Activated T-cell treated with anti-CD3 and anti-CD28 coated beads, Interleukin-2, amount 50 U/mL, for 1 hour (primary cell): ENCODE measurements around the gene CREB5.

Source experiments
- DNase-seq: peaks from one replicate; pipeline ENCODE4 v3.0.0-alpha.2; 2020

Gene CREB5

DNA sequence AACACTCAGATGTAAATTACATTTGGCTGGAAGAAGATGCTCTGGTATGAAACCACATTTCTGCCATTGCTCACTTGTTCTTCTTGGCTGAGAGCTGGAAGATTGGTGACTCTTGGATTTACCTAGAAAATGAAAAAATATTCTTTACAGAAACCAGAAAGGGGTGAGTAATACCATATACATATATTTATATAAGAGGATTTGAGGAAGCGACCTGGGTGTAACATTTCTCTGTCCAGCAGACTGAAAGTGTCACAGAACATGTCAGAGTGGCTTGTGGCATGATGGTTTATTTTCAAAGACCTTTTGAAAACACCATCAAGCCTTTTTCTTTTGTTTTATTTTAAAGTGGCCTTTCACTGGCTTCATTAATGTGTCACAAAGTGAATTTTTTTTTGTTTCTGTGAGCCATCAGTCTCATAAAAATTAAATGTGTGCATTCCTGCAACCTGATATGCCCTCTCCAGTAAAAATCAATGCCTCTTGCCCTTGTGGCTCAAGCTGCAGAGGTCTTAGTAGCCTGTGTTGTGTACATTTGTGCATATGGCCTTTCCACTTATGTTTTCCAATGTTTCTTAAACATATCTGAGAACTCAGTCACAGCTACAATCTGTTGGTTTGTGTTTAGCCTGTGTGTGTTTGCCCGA lies 23.5 kb downstream of the CREB5 start:
- no peak for DNase-seq

DNA sequence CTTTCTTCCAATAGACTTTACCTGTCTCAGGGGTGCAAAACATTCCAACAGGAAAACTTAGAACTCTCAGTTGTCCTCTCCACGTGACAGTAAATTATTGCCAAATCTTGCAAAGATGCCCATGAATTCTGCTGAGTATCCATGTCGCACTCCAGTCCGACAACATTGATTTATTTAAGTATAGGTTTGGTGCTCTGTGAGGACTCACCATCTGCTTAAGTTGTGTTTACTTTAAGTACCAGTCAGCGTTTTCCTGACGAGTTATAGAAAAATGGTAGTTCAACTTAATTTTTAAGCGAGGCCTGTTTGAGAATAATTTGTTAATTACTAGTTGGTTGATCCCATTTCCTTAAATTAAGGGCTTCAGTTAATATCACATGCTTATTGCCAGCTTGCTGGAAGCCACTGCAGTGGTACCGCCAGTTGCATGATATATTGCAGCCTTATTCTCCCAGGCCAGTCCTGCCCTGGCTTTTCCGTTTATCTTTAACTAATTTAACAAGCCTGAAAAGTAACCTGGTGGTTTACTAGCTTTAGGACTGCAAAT lies 27.8 kb downstream of the CREB5 start:
- DNase-seq: no peak

DNA sequence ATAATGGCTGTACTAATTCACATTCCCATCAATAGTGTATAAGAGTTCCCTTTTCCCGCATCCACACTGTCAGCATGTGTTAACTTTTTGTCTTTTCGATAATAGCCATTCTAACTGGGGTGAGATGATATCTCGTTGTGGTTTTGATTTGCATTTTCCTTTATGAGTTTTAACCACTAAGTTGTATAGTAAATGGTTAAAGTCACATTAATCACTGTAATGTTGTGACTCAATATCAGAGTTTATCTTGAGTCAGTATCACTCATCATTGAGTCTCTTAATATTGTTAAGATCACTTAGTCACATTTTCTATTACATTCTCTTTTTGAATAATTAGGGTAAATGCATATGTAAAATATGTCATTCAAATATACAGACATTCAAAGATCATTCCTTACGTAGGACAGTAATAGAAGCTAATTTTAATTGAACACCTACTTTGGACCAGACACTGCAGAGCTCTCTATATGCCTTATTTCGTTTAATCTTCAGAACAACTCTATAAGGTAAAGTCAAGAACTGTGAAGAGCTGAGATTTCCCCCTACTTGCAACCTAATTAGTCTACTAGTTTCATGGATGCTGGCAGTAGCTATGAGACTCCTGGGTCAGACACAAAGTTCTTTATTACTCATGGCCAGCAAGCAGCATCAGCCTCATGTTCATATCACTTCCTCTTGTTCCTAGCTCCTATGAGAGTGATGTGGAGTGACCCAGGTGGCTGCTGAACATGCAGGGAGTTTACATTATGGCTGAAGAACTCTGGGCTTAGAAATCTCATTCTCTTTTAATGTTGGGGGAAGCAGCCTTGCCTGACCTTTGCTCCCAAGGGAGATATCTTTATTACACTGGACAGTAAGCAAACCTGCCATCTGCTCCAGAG lies 30.5 kb downstream of the CREB5 start:
- no peak for DNase-seq

DNA sequence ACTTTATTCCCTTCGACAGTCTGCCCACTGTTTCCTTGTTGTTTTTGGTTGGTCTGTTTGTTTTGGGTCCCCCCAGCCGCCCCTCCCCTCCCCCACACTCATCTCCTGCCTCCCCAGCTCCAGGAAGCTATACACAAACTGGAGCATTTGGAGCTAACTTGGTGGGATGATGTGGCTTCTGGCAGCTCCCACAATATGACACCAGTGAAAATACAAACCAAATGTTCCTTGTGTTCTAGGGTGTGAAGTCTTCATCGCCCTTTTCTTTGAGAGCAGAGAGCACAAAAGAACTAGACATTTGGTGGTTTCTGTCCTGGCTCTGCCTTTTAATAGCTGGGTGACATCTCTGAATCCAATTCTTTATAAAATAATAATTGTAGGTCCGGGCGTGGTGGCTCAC lies 33.8 kb downstream of the CREB5 start:
- DNase-seq: no peak

DNA sequence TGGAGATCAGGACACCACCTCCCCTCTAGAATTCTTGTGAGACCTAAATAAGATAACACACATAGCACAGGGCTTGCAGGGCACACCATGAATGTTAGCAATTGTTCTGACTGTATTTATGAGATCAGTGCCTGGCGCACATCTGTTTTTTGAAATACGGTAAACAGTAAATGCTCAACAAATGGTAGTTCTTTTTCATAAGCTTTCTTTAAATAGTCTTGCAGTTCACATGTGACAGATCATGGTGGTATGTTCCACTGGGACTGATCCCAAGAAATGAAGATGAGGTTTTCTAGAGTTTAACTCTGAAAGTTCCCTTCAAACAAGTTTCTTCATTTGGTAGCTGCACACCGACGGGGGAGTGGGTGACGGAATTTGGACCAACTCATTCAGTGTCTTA lies 34.8 kb downstream of the CREB5 start:
- no peak for DNase-seq

DNA sequence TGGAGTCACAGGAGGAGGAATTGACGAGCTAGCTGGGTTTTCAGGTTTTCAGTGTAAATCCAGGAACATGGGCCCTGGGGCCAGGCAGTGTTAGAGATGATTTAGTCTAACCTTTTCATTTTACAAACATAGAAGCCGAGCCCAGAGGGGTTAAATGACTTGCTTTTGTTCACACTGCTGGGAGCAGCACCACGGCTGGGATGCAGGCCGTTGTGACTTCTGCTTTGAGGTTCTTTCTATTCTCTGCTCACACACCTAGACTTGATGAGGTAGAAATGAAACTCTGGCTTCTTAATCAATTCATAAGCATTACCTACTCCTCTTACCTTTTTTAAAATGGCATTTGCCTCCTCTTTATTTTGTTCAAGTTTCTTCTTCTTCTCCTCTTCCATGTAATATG lies 36.4 kb downstream of the CREB5 start:
- DNase-seq: no peak

DNA sequence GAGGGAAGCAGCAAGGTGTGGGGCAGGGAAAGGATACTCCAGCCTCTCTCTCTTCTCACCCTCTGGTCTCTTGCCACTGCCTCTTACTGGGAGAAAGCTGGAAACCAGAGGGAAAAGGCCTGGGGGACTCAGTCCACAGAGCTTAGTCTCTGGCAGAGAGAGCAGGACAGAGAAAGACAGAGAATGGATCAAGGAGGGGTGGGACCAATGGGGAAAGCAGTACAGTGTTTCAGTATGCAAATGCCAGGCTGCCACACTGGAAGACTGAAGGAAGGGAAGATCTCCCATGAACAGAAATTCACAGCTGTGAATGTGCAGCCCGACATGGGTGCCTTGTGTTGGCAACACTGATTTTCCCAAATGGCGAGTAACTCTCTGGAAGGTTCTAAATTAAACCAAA lies 40.4 kb downstream of the CREB5 start:
- DNase-seq: no peak

DNA sequence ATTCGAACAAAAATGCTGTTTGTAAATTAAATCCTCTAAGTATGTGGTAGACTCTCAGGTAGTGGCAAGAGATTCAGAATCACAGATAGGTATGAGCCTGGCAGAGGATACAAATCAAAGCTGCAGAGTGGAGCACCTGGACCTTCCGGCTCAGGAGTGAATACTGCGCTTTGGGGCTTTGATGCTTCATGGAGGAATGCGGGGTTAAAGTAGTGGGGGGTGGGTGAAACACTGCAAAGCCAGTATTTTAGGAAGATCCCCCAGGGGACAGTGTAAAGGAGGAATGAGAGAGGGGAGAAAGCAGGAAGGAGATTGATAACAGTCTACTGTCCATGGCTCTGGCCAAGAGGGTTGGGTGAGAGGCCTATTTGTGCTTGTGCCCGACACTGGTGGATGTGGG lies 43.2 kb downstream of the CREB5 start:
- no peak for DNase-seq

DNA sequence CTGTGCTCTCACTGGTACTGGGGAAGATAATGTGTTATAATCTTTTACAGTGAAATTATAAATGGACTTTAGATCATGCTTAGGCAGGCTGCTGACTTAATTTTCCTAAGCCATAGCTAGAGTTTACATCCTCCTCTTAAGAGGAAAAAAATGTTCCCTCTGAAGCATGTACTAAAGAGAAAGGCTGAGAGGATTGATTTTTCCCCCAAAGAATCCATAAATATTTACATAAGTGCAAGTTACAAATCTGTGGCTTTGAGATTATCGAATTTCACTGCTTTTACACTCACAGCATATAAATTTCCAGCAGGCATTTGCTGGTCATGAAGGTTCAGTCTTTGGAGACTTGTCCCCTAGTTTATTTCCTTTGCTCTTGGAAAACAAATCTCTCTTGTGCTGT lies 43.7 kb downstream of the CREB5 start:
- no peak for DNase-seq

DNA sequence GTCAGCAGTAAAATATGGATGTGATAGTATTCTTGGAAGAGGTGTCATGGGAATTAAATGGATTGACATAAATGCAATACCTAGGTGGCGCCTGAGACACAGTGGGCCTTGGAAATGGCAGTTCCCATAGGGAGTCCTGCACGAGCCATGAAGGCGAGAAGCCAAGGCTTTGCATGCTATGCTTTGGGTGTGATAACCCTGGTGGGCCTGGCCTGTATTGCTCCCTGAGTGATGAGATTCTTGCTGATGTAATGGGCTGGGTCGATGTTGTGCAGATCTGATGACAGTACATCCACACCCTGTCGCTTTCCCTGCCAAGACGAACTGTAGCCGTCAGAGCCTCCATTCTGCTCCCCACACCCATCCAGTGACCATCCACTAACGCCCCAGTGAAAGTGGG lies 46.4 kb downstream of the CREB5 start:
- no peak for DNase-seq

DNA sequence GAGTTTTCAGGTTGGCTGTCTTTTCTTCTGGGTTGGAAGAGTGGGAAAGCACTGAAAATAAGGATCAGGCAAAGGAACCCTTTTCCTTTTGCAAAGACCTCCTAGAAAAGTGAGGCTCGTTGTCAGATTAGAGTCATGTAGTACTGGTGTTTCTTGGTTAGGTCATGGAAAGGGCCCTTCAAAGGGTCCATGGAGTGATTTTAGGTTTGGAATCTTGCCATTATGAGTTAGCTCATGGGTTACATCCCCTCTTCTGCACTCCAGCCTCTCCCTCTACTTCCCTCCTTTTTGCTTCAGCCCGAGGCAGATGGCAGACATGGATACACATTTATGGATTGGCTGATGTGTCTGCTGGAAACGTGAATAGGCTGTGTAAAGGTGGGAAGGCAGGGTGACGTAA lies 47.0 kb downstream of the CREB5 start:
- no peak for DNase-seq

DNA sequence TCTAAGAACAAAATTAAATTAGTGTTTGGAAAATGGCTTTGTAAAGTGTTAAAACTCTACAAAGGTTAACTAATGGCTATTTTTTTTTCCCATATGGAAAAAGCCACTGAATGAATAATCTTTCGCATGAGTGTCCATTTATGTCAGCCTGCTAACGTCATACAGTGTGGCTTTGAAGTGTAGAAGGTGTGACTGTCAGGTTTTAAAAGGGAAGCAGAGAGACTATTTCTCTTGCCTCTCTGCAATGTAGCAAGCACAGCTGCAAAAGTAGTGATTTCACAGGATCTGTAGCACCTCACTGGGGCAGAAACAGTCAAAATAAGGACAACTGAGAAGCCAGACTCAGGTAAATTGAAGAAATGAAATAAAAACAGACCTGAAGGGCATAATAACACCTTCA lies 53.4 kb downstream of the CREB5 start:
- no peak for DNase-seq

DNA sequence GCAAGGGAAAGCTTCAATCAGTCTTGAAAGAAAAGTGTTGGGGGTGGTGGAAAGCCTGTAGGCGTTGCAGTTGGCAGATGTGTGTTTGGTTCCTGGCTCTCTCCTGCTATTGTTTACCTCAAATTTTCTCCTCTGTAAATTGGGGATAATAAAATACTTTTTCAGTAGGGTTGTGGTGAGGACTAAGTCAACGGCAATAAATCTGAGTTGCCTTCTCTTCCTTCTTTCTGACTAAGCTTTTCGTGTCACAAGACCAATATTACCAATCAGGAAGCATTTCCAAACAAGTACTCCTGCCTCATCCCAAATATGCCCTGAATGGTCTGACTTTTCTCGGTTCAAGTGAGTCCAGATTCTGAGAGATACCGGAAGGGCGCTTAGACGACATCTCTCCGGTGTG lies 54.0 kb downstream of the CREB5 start:
- no peak for DNase-seq

DNA sequence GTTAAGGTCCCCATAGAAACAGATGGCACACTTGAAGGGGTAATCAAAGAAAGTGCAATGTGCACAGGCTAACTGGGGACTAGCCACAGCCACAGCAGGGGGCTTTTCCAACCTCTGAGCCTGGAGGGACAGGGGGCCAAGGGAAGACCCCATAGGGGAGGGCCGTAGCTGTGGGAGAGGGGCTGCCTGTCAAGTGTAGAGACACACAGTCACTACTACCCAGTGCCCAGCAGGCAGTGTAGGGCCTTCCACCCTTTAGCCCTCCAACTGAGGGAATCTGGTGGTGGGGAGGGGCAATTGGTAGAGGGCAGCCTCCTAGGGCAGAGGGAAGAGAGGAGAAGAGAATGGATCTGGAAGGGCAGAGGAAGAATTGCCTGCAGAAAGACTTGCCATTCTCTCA lies 54.6 kb downstream of the CREB5 start:
- DNase-seq: no peak

DNA sequence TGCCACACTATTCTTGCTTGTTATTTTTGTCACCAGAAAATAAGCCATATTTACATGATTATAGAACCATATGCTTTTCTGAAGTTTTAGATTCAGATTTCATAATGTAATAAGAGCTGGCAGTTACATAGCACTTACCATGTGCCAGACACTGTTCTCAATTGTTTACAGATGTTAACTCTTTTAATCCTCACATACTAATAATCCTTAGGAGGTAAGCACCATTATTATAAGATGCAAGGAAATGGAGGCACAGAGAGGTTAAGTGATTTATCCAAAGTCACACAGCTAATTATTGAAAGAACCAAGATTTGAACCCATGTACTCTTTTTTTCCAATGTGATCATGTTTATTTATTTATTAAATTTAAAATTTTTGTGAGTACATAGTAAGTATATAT lies 57.2 kb downstream of the CREB5 start:
- no peak for DNase-seq

DNA sequence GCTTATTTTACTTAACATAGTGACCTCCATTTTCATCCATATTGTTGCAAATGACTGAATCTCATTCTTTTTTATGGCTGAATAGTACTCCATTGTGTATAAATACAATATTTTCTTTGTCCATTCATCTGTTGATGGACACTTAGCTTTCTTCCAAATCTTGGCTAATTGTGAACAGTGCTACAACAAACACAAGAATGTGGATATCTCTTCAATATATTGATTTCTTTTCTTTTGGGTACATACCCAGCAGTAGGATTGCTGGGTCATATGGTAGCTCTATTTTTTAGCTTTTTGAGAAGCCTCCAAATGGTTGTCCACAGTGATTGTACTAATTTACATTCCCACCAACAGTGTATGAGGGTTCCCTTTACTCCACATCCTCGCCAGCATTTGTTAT lies 58.0 kb downstream of the CREB5 start:
- DNase-seq: no peak

DNA sequence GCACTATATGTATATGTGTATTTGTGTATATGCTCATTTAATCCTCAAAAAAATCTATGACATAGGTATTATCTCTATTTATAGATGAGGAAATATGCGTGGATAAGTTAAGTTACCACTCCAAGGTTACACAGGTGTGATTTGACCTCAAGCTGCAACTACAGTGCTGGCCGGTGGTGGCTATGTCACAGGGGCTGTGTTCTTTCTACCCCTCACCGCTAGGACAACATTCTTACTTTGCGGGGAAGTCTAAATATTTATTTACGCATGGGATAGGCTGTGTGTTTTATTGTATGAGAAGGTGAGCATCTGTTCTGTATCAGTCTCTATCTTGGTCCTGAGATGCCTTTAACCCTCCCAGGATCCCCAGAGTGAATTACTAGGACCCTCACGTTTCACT lies 60.0 kb downstream of the CREB5 start:
- DNase-seq: no peak

DNA sequence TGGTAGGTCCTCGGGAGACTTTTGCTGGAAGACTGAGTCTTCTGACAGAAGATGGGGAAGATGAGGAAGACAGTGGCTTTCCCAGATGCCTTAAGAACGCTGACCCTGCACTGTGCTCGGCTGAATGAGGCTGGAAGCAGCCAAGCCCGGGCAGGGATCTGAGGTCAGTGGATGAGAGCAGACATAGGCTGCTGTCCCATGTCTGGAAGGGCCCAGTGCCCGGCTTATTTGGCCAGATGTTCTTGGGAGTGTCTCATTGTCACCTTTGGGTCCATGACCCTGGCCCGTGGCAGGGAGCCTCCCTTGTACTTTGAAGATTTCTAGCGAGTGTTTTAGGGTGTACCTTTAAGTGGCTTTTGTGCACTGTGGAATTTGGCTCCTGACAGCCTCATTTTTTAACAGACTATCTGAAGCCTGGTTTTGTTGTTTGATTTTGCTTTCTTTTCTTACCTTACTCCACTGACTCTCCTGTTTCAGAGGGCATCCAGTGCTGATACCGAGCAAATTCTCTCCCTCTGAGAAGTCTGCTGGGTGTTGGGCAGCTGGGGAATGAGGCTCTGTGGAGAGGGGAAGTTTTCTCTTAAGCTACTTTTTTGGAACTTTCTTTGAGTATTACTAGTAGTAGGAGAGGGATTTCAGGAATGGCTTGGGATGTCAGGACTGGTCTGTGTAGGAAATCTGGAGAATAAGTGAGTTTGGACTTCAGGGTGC lies 61.4 kb downstream of the CREB5 start:
- DNase-seq: no peak

DNA sequence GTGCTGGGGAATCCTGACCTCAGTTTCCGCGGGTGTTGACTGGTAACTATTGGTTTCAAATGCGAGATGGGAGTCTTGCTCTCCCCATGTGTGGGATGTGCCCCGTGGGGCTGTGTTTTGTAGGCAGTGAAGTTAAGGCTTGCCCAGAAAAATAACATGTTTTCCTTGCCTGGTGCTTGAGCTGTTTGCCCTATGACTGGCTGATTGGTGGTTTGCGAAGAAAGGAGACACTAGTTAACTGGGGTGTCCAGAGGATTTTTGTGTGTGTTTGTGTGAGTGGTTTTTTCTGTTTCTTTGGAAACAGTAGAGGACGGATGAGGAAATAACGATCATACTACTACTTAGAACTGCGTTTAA lies 61.9 kb downstream of the CREB5 start:
- DNase-seq: no peak

DNA sequence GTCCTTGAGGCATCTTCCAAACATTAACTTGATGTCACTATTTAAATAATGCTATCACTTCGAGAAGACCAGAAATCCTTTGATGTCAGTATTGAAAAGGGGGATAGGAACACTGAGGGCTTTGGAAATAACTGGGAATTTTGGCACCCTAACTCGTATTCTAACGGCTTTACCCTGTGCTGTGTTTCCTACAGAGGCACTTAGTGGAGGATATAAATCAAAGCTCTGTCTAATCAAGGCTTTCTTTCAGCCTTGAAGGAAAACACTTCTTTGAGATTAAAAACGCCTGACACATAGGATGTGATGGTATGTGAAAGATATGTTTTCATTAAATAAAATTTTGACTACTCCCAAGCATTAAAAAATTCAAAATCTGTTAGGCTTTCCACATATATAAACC lies 62.3 kb downstream of the CREB5 start:
- DNase-seq: no peak

DNA sequence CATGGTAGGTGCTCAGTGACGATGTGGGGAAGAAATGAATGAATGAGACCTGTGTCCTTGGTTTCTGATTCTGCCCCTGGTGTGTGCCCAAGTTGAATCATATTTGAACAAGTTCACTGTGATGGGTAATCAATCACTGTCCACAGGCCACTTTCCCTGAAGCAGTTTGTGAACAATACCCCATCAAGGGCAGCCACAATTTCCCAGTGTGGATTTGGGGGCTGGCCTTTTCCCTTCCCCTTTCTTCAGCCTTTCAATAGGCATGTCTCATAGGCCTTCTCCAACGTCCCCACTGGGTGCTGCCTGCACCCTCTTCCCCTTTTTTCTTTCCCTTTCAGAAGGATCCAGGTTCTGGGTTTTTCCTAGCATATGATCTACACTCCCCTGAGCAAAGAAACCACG lies 64.7 kb downstream of the CREB5 start:
- no peak for DNase-seq

DNA sequence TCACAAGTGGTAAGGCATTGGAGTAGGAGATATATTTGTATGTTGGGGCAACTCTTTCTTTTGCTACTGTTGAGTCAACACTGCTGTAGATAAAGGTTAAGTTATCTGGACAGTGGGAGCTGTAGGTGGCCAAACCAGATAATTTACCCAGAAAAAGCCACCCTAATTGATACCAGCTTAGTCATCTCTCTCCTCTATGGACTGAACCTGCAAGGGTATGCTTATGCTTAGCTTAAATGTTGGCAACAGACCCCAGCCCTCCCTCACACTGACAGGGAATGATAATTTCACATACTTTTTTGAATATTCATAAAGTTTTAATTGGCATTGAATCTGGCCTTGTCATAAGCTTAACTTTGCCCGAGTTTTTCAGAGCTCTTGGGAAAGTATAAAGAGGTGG lies 66.3 kb downstream of the CREB5 start:
- DNase-seq: no peak

DNA sequence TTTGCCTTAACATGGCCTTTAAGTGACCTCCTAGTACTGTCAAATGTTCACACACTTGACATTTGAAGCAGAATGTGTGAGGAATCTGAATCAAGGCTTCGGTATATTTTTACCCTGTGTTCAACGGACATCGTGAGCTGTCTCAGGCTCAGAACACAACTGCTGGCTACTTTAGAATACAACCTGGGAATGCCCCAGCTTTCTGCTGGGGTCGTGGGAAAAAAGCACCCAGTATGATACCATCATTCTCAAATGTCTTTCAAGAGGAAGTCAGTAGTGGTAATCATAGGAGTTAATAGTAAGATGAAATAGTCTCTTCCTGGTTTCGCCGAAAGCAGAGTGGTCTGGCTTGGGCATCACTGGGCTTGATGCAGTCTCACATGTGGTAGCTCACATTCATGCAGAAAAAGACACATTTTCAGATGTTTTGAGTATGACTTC lies 67.2 kb downstream of the CREB5 start:
- no peak for DNase-seq

DNA sequence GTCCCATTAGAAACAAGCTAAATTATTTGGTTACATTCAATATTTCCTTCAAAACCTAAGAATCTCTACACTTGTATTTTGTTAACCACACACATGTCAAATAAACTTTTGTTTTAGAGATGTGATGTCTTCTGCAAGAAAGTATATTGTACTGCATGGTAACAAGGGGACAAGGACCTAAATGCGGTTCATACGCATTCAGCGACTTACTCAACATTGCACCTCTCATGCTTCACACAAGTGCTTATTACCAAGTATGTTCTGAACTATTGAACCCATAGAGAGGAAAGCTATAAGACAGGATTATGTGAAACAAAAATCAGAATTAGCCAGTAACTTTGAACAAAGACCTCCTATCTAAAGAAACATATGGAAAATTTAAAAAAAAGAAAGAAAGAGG lies 68.3 kb downstream of the CREB5 start:
- no peak for DNase-seq
